Right hindlimb (tissue), 1 donor: ENCODE results near the gene METTL22.

ENCODE experiments used
- DNase-seq: peaks from one replicate; pipeline ENCODE4 v3.0.0-alpha.2; 2018

Gene METTL22

DNA sequence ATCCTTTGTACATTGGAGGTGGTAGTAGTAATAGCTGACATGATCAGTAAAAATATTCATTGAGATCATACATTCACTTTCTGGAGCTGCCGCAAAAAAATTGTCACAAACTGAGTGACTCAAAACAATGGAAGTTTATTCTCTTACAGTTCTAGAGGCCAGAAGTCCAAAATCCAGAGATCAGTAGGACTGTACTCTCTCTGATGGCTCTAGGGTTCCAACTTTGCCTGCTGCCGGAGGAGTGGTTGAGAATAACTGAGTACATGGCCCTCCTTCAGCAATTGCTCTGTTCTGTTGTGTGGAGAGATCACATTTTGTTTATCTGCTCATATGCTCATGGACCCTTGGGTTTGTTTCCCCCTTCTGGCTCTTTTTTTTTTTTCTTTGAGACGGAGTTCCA lies 76.5 kb downstream of the METTL22 start:
- no peak for DNase-seq
